Measurements from ENCODE around the gene BLVRA.

GRCh38 chr7:43711503-43711902 lies 47.0 kb upstream of the BLVRA start:
- TF ChIP-seq CTCF (IDR thresholded peaks at IDR 0.05) (no peak), POLR2A (IDR thresholded peaks at IDR 0.05) (no peak)

All from lower leg skin (tissue), 3 donors.